BE2C (cell line): ENCODE measurements around the gene GALNT8.

Source experiments
- DNase-seq: peaks from one replicate; pipeline ENCODE4 v3.0.0-alpha.2; 2020
- H3K27me3 ChIP-seq: fragments of 250-450 bp; sonication (Bioruptor Pico); 2 replicates; pipeline ENCODE4 v1.5.1; 2020; ENCODE audit warnings: mild to moderate bottlenecking
- H3K36me3 ChIP-seq: fragments of 250-450 bp; sonication (Bioruptor Pico); 2 replicates; pipeline ENCODE4 v1.5.1; 2020; ENCODE audit warnings: mild to moderate bottlenecking
- H3K4me1 ChIP-seq: fragments of 250-450 bp; sonication (Bioruptor Pico); 2 replicates; pipeline ENCODE4 v1.5.1; 2020
- H3K4me3 ChIP-seq: 2 replicates; pipeline ENCODE4 v1.5.1; 2011; ENCODE audit warnings: low read depth, low read length
- H3K9me3 ChIP-seq: fragments of 250-450 bp; sonication (Bioruptor Pico); 2 replicates; pipeline ENCODE4 v1.5.1; 2020
- CTCF ChIP-seq: IDR thresholded peaks from 2 replicates; pipeline ENCODE4 v1.5.1; 2012; ENCODE audit warnings: mild to moderate bottlenecking, low read depth, low read length

Gene GALNT8

GRCh38 chr12:4796694-4797482, 76.7 kb downstream of the GALNT8 start:
- Histone ChIP-seq H3K9me3 (no peaks in the 10 kb centered on the region), H3K27me3 (peaks cover 30% of the 10 kb centered on the region), H3K4me1 (no peaks in the 10 kb centered on the region), H3K36me3 (no peaks in the 10 kb centered on the region), H3K4me3 (no peak overlapping the region)
- no peak for DNase-seq
- no peak for TF ChIP-seq CTCF

GRCh38 chr12:4800555-4800954, 80.4 kb downstream of the GALNT8 start:
- Histone ChIP-seq H3K36me3 (no peaks in the 10 kb centered on the region), H3K4me3 (no peak overlapping the region), H3K27me3 (peaks cover 39% of the 10 kb centered on the region), H3K9me3 (no peaks in the 10 kb centered on the region), H3K4me1 (no peaks in the 10 kb centered on the region)
- no peak for DNase-seq
- TF ChIP-seq CTCF, result no peak

DNA sequence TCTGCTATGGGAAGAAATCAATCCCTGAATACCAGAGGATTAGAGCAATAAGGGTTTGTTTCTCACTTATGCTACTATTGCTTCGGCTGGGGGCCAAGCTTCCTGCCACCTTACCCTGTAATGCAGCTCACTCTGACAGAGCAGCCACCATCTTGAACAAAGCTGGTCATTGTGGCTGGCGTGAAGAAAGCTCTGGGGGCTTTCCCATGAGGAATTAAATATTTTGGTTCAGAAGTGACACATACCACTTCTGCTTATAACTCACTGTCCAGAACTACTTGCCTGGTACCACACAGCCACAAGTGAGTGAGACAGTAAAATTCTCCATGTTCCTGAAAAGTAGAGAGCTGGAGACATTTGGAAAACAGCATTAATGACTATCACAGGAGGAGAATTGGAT, 82.6 kb downstream of the GALNT8 start:
- no peaks in the 10 kb centered on the region for H3K36me3 ChIP-seq
- DNase-seq, result no peak
- no peaks in the 10 kb centered on the region for H3K9me3 ChIP-seq
- H3K27me3 ChIP-seq, result peaks cover 36% of the 10 kb centered on the region
- H3K4me3 ChIP-seq, result no peak overlapping the region
- H3K4me1 ChIP-seq, result no peaks in the 10 kb centered on the region
- TF ChIP-seq CTCF, result no peak

GRCh38 chr12:4806439-4807115, 86.4 kb downstream of the GALNT8 start:
- DNase-seq, result no peak
- Histone ChIP-seq H3K27me3 (peaks cover 51% of the 10 kb centered on the region), H3K9me3 (no peaks in the 10 kb centered on the region), H3K4me3 (no peak overlapping the region), H3K36me3 (no peaks in the 10 kb centered on the region), H3K4me1 (no peaks in the 10 kb centered on the region)
- TF ChIP-seq CTCF, result no peak

DNA sequence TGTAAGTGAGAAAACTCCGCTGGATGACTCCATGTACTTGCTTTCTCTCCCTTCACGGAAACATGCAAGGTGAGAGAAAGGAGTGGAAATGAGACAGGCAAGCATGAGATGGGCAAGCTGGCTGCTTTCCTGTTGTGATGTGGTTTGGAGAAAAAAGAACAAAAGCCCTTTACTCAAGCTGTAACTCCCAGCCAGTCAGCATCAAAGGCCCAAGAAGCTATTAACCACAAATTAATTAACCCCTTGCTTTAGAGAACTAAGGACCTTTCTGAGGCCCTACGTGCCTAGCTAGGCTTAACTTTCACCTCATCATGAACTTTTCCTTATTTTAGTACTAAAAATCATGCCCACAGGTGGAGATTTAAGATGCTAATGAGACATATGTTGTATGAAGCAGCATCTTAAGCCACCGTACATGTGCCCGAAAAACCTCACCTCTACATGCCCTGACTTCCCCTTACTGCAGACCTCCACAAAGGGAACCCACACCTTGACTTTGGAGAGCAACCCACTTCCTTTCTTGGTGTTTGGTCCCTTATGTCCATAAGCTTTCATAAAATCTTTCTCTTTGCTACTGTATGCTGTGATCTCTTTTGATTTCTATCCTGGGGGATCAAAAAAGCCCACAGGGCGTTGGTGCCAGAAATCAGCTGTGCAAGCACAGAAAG, 87.0 kb downstream of the GALNT8 start:
- Histone ChIP-seq H3K4me1 (no peaks in the 10 kb centered on the region), H3K9me3 (no peaks in the 10 kb centered on the region), H3K4me3 (no peak overlapping the region), H3K27me3 (peaks cover 51% of the 10 kb centered on the region), H3K36me3 (no peaks in the 10 kb centered on the region)
- no peak for DNase-seq
- TF ChIP-seq CTCF, result no peak
